Stimulated activated naive CD8-positive, alpha-beta T cell treated with anti-CD3 and anti-CD28 coated beads, Interleukin-15, Interleukin-2, amounts not matched to agents 100 ng/mL and 50 ng/mL, for 24 hours (primary cell): ENCODE data around the gene LLGL2.
A peak's percentile ranks its signal among the peaks of the same experiment; 100 is the strongest.

Source experiments
- H3K27ac Mint-ChIP-seq: one replicate; pipeline ENCODE4 v1.8.0; 2021; ENCODE audit warnings: mild to moderate bottlenecking, mixed read lengths
- H3K27me3 Mint-ChIP-seq: one replicate; pipeline ENCODE4 v1.8.0; 2021; ENCODE audit warnings: mixed read lengths
- H3K36me3 Mint-ChIP-seq: one replicate; pipeline ENCODE4 v1.8.0; 2021; ENCODE audit warnings: low read depth, mixed read lengths
- H3K4me1 Mint-ChIP-seq: one replicate; pipeline ENCODE4 v1.8.0; 2021; ENCODE audit warnings: low read depth, mixed read lengths
- H3K4me3 Mint-ChIP-seq: one replicate; pipeline ENCODE4 v1.8.0; 2021; ENCODE audit warnings: mild to moderate bottlenecking, mixed read lengths
- H3K9me3 Mint-ChIP-seq: one replicate; pipeline ENCODE4 v1.8.0; 2021; ENCODE audit warnings: mixed read lengths

Gene LLGL2

DNA sequence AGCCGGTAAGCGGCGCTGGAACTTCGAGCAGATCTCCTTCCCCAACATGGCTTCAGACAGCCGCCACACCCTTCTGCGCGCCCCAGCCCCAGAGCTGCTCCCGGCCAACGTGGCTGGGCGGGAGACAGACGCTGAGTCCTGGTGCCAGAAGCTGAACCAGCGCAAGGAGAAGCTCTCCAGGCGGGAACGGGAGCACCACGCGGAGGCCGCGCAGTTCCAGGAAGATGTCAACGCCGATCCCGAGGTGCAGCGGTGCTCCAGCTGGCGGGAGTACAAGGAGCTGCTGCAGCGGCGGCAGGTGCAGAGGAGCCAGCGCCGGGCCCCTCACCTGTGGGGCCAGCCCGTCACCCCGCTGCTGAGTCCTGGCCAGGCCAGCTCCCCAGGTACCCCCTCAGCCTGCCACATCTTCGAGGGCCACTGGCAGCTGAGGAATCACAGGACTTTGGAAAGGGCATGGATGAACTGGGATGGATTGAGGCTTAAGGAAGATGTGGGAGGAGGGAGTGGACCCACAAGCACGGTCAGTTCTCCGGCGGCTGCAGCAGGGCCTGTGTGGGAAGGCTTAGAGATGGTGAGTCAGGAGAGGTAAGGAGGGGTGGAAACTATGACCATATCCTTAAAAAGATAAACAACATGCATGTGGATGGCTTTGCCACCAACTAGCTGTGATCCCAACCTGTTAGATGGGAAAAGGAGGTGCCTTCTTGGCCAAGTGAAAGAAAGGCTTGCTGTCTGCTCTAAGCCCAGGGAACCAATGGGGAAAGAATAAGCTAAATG, 3.4 kb upstream of the LLGL2 start:
- Mint-ChIP-seq H3K27me3 (peaks cover 1% of the 10 kb centered on the region), H3K9me3 (no peaks in the 10 kb centered on the region), H3K27ac (no peak overlapping the region), H3K4me3 (no peak overlapping the region), H3K4me1 (peaks cover 29% of the 10 kb centered on the region), H3K36me3 (peaks cover 38% of the 10 kb centered on the region)

- Mint-ChIP-seq H3K4me1 (peaks cover 18% of the 10 kb centered on the region), H3K9me3 (no peaks in the 10 kb centered on the region), H3K4me3 (no peak overlapping the region), H3K27me3 (peaks cover 2% of the 10 kb centered on the region), H3K36me3 (peaks cover 26% of the 10 kb centered on the region), H3K27ac (no peak overlapping the region)
Measured at GRCh38 chr17:75523647-75524046, 1.9 kb upstream of the LLGL2 start.

DNA sequence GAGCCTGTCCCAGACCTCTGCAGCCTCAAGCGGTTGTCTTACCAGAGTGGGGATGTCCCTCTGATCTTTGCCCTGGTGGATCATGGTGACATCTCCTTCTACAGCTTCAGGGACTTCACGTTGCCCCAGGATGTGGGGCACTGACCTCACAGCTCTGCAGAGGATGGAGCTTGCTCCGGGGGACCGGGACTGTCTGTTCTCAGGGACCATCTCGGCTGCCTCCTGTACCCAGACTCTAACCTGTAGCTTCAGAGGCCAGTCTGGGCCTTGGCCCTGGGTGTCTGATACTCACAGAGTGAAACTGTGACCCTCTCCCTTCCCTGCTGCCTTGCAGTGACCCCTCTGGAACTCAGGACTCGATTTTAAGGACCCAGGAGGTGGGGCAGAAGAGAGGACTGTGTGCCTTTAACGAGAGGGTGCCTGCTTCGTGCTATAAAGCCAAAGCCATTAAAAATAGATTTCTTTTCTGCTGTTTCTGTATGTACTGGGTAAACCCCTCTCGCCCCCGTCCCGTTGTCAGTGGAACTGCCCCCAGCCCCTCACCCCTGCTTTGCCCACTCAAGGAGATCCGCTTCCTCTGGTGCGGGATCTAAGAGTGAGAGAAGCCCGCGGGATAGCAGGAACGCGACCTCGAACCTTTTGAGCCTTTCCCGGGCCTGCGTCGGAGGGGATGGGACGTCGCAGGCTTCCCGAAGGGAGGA, 1.1 kb upstream of the LLGL2 start:
- Mint-ChIP-seq H3K27ac (no peak overlapping the region), H3K27me3 (peaks cover 2% of the 10 kb centered on the region), H3K9me3 (no peaks in the 10 kb centered on the region), H3K4me3 (no peak overlapping the region), H3K36me3 (peaks cover 21% of the 10 kb centered on the region), H3K4me1 (peaks cover 11% of the 10 kb centered on the region)

- H3K27ac Mint-ChIP-seq = no peak overlapping the region
- H3K9me3 Mint-ChIP-seq = no peaks in the 10 kb centered on the region
- H3K4me1 Mint-ChIP-seq = peaks cover 11% of the 10 kb centered on the region
- H3K4me3 Mint-ChIP-seq = peak overlapping the region; percentile 72
- peaks cover 2% of the 10 kb centered on the region for H3K27me3 Mint-ChIP-seq
- H3K36me3 Mint-ChIP-seq = peaks cover 16% of the 10 kb centered on the region
Measured at GRCh38 chr17:75525806-75526554, 483 bp downstream of the LLGL2 start.

DNA sequence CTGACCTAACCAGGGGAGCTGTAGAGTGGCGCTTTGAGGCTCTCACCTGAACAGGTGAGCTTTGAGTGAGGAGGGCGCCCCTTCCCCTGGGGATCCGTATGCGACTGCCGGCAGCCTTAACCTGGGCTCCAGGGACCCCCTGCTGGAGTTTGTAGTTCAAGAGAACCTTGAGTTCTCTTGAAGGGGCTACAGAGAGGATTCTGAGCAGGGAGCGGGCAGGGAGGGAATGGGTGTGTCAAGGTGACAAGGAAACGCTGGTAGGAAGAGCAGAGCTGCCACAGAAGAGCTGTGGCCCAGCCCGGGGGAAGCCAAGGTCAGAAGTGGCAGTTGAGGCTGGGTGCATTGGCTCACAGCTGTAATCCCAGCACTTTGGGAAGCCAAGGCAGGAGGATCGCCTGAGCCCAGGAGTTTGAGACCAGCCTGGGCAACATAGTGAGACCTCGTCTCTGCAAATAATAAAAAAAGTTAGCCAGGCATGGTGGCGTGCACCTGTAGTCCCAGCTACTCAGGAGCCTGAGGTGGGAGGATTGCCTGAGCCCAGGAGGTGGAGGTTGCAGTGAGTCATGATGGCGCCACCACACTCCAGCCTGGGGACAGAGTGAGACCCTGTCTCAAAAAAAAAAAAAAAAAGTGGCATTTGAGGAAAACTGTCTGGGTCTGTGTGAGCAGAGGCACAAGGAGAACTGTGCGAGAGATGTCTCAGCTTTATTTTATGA, 1.2 kb downstream of the LLGL2 start:
- peaks cover 16% of the 10 kb centered on the region for H3K36me3 Mint-ChIP-seq
- no peak overlapping the region for H3K27ac Mint-ChIP-seq
- peaks cover 11% of the 10 kb centered on the region for H3K4me1 Mint-ChIP-seq
- no peaks in the 10 kb centered on the region for H3K9me3 Mint-ChIP-seq
- H3K27me3 Mint-ChIP-seq = peaks cover 2% of the 10 kb centered on the region
- H3K4me3 Mint-ChIP-seq = peak overlapping the region; percentile 68

GRCh38 chr17:75530837-75531720, 5.6 kb downstream of the LLGL2 start:
- Mint-ChIP-seq H3K9me3 (no peaks in the 10 kb centered on the region), H3K36me3 (no peaks in the 10 kb centered on the region), H3K27ac (no peak overlapping the region), H3K4me3 (no peak overlapping the region), H3K27me3 (peaks cover 2% of the 10 kb centered on the region), H3K4me1 (peaks cover 32% of the 10 kb centered on the region)

DNA sequence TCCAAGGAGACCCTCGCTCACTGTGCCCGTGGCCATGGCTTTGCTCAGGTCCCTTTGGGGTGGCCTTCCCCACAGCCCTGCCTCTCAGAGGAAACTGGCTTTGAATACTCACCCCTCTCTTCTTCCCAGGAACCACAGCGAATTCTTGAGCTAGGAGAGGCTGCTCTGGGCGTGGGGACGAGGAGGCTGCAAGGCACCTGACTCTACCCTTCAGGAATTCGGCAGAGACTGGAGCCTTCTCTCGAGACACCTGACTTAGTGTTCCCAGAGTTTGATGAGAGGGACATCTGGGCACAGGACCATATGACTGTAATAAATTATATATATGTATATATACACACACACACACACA, 6.2 kb downstream of the LLGL2 start:
- Mint-ChIP-seq H3K4me3 (no peak overlapping the region), H3K27me3 (peaks cover 2% of the 10 kb centered on the region), H3K36me3 (no peaks in the 10 kb centered on the region), H3K9me3 (no peaks in the 10 kb centered on the region), H3K4me1 (peaks cover 27% of the 10 kb centered on the region), H3K27ac (no peak overlapping the region)

DNA sequence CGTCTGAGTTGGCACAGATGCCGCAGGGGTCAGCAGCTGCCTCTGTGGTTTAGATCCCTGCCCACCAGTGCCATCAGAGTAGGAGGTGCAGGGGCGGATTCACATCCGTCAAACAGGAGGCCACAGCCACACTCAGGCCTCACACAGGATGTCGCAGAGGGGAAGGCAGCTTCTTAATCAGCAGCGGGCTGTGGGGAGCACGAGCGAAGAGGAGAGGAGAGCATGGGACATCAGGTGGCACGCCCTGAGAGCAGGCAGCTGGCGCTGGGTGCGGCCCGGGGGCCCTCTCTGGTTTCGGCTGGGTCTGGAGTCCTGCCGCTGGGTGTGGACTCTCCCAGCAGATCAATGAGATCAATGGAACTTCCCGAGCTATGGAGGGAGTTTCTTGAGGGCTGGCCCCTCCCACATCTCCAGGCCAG, 9.6 kb downstream of the LLGL2 start:
- no peaks in the 10 kb centered on the region for H3K36me3 Mint-ChIP-seq
- peak overlapping the region; percentile 93 for H3K27ac Mint-ChIP-seq
- no peaks in the 10 kb centered on the region for H3K9me3 Mint-ChIP-seq
- no peaks in the 10 kb centered on the region for H3K27me3 Mint-ChIP-seq
- H3K4me3 Mint-ChIP-seq = peak overlapping the region; percentile 62
- H3K4me1 Mint-ChIP-seq = peaks cover 21% of the 10 kb centered on the region

DNA sequence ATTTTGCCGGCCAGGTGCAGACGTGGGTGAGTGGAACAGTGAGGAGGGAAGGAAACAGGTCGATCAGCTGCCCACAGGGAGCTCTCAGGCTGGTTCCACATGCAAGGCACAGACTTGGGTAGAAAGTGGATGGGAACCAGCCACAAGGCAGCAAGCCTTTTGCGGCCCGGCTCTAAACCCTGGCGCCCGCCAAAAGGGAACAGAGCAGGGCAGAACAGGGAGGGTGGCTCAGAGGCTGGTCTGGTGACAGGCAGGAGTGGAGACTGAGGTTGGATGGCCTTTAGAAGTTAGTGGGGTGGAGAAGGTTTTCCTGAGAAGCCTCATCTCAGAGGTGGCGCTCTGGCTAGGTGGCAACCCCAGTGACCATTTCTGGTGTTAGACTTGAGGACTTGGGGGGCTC, 10.4 kb downstream of the LLGL2 start:
- Mint-ChIP-seq H3K4me1 (peaks cover 21% of the 10 kb centered on the region), H3K4me3 (peak overlapping the region; percentile 5), H3K27ac (peak overlapping the region; percentile 72), H3K9me3 (no peaks in the 10 kb centered on the region), H3K27me3 (no peaks in the 10 kb centered on the region), H3K36me3 (no peaks in the 10 kb centered on the region)

DNA sequence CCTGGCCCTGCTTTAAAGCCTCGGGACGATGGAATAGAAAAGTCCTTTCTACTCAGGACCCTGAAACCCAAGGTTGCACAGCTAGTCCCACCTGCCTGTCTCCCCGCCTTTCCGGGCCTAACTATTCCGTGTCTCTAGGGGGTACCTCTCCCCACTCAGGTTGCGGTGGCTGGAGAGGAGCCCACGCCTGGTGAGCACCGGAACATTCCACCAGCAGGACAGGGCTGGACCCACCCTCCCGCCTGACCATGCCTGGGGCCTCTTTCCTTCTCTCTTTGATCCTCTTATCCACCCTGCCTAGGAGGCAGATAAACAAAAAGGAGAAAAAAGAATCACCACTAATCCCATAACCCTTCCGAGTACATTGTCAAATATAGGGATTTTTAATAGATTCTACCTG, 10.9 kb downstream of the LLGL2 start:
- no peak overlapping the region for H3K4me3 Mint-ChIP-seq
- H3K36me3 Mint-ChIP-seq = no peaks in the 10 kb centered on the region
- H3K4me1 Mint-ChIP-seq = peaks cover 21% of the 10 kb centered on the region
- no peaks in the 10 kb centered on the region for H3K9me3 Mint-ChIP-seq
- no peaks in the 10 kb centered on the region for H3K27me3 Mint-ChIP-seq
- no peak overlapping the region for H3K27ac Mint-ChIP-seq

DNA sequence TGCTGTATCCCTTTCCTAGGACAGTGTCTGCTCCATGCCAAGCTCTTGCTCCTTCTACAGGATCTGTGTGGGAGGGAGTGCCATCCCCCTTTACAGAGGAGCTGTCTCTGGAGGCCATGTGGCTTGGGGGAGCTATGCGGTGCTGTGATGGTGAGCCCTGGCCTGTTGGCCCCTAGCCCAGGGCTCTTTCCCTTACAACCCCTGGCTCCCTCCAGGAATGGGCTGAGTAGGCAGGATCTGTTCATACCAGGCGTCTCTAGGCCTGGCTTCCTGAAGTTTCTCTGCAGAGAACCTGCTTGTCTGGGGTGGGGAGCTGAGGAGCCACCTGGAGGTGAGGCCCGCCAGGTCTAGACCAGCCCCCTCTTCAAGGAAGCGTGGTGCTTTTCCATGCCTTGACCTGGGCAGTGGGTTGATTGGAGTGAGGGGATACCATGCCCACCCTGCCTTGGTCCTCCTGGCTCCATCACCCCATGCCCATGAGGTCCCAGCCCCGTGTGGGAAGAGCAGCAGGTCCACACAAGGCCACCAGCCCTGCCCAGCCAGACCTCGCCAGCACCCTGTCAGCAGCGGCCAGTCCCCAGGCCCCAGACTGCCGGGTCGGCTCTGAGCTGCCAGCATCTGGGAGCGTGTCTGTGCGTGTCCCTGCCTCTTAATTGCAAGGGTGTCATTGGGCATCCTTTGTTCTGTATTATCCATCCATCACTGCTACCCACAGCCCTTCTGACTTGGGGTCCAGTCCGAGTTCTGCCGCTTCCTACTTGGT, 14.7 kb downstream of the LLGL2 start:
- no peaks in the 10 kb centered on the region for H3K9me3 Mint-ChIP-seq
- no peak overlapping the region for H3K27ac Mint-ChIP-seq
- no peak overlapping the region for H3K4me3 Mint-ChIP-seq
- H3K27me3 Mint-ChIP-seq = no peaks in the 10 kb centered on the region
- H3K36me3 Mint-ChIP-seq = no peaks in the 10 kb centered on the region
- H3K4me1 Mint-ChIP-seq = peaks cover 8% of the 10 kb centered on the region

GRCh38 chr17:75540923-75541503, 15.5 kb downstream of the LLGL2 start:
- H3K4me3 Mint-ChIP-seq = no peak overlapping the region
- H3K36me3 Mint-ChIP-seq = no peaks in the 10 kb centered on the region
- H3K9me3 Mint-ChIP-seq = no peaks in the 10 kb centered on the region
- no peak overlapping the region for H3K27ac Mint-ChIP-seq
- no peaks in the 10 kb centered on the region for H3K4me1 Mint-ChIP-seq
- no peaks in the 10 kb centered on the region for H3K27me3 Mint-ChIP-seq

GRCh38 chr17:75542229-75542628, 16.7 kb downstream of the LLGL2 start:
- Mint-ChIP-seq H3K9me3 (no peaks in the 10 kb centered on the region), H3K27me3 (no peaks in the 10 kb centered on the region), H3K4me3 (no peak overlapping the region), H3K27ac (no peak overlapping the region), H3K36me3 (no peaks in the 10 kb centered on the region), H3K4me1 (no peaks in the 10 kb centered on the region)
